Fibroblast of mammary gland (primary cell): ENCODE results near the gene LAMP1.
"Not testable (repeated sequence)": the region's sequence is repeated elsewhere in the genome, so short reads cannot be mapped to it uniquely, and the experiment has no call there.

Source experiments
- DNase-seq: peaks from one replicate; pipeline ENCODE4 v3.0.0-alpha.2; 2010; ENCODE audit warnings: low read depth
- H3K4me3 ChIP-seq: 2 replicates; pipeline ENCODE4 v1.5.1; 2011; ENCODE audit warnings: low read depth, mild to moderate bottlenecking, low read length, moderate library complexity; ENCODE audit not compliant: control insufficient read depth
- CTCF ChIP-seq: conservative IDR thresholded peaks from 2 replicates; pipeline ENCODE4 v1.5.1; 2011; ENCODE audit warnings: low read depth, low read length, inconsistent platforms; ENCODE audit not compliant: control insufficient read depth, insufficient read depth

LAMP1 gene

GRCh38 chr13:113343692-113343968 is 46.6 kb downstream of the LAMP1 start:
- no peak for TF ChIP-seq CTCF
- H3K4me3 ChIP-seq = no peak overlapping the region
- no peak for DNase-seq

GRCh38 chr13:113345486-113345885 is 48.4 kb downstream of the LAMP1 start:
- no peak for DNase-seq
- no peak for TF ChIP-seq CTCF
- no peak overlapping the region for H3K4me3 ChIP-seq

- not testable (repeated sequence) for H3K4me3 ChIP-seq, DNase-seq
Measured at GRCh38 chr13:113347736-113348225, 50.7 kb downstream of the LAMP1 start.

- TF ChIP-seq CTCF = no peak
- H3K4me3 ChIP-seq = no peak overlapping the region
- DNase-seq = no peak
Measured at GRCh38 chr13:113348591-113348990, 51.6 kb downstream of the LAMP1 start.

GRCh38 chr13:113349050-113349449 is 52.0 kb downstream of the LAMP1 start:
- no peak for DNase-seq
- no peak for TF ChIP-seq CTCF
- H3K4me3 ChIP-seq = no peak overlapping the region

- H3K4me3 ChIP-seq = no peak overlapping the region
- no peak for DNase-seq
- no peak for TF ChIP-seq CTCF
Measured at GRCh38 chr13:113349491-113349890, 52.5 kb downstream of the LAMP1 start.

- no peak for TF ChIP-seq CTCF
- H3K4me3 ChIP-seq = no peak overlapping the region
- no peak for DNase-seq
Measured at GRCh38 chr13:113350065-113350937, 53.3 kb downstream of the LAMP1 start.
